GM23338 (cell line): Measurements from ENCODE around the gene SPATA25.

Experiments
- CTCF ChIP-seq, 2 experiments: fragments of 200-600 bp in 1 of 2; sonication (generic) in 1 of 2; conservative IDR thresholded peaks; 2 replicates each; pipeline versions ENCODE4 v1.5.1 to v1.6.1; 2016 to 2017; ENCODE audit warnings: antibody characterized with exemption in 2 of 2, low read depth in 2 of 2, mild to moderate bottlenecking in 2 of 2, moderate library complexity in 1 of 2
- EZH2 ChIP-seq: fragments of 200-600 bp; sonication (generic); IDR thresholded peaks from one replicate; pipeline ENCODE4 v1.8.0; 2017; ENCODE audit warnings: antibody characterized with exemption, mild to moderate bottlenecking, low read depth; ENCODE audit not compliant: unreplicated experiment
- EZH2phosphoT487 ChIP-seq: fragments of 200-600 bp; sonication (generic); IDR thresholded peaks from one replicate; pipeline ENCODE4 v1.8.1; 2018; ENCODE audit warnings: antibody characterized with exemption; ENCODE audit not compliant: unreplicated experiment
- JUNB ChIP-seq: IDR thresholded peaks from one replicate; pipeline ENCODE4 v1.6.1; 2016; ENCODE audit warnings: antibody characterized with exemption; ENCODE audit not compliant: unreplicated experiment
- ZNF462 ChIP-seq: fragments of 250-450 bp; sonication (Bioruptor Pico); IDR thresholded peaks from 2 replicates; pipeline ENCODE4 v1.5.0; 2020; ENCODE audit warnings: mild to moderate bottlenecking, moderate library complexity

- no peak for TF ChIP-seq EZH2
- TF ChIP-seq CTCF (conservative IDR thresholded peaks at IDR 0.05; ENCODE audit: low read depth in 2 of 2), result no peak
- TF ChIP-seq JUNB, result no peak
- TF ChIP-seq ZNF462, result no peak
- no peak for TF ChIP-seq EZH2phosphoT487
Observed at GRCh38 chr20:45926731-45927070, 39.3 kb upstream of the SPATA25 start.
